Coronary artery (tissue), 2 donors: ENCODE data around the gene TAF1C.

Experiments used
- DNase-seq: peaks from one replicate; pipeline ENCODE4 v3.0.0-alpha.2; 2017; ENCODE audit warnings: low spot score
- H3K27ac ChIP-seq, 2 donors: fragments of 200-600 bp; sonication (generic); one replicate each; pipeline ENCODE4 v1.5.1; 2016 to 2019
- H3K4me3 ChIP-seq: fragments of 200-600 bp; sonication (generic); 2 replicates; pipeline ENCODE4 v1.5.1; 2016; ENCODE audit warnings: mild to moderate bottlenecking, moderate library complexity
- CTCF ChIP-seq: fragments of 200-600 bp; sonication (generic); IDR thresholded peaks from one replicate; pipeline ENCODE4 v1.5.1; 2019; ENCODE audit warnings: antibody characterized with exemption

Gene TAF1C

GRCh38 chr16:84199097-84199496, 12.2 kb upstream of the TAF1C start:
- Histone ChIP-seq H3K4me3 (no peak overlapping the region), H3K27ac (no peak overlapping the region)
- TF ChIP-seq CTCF, result no peak
- DNase-seq, result no peak

GRCh38 chr16:84198401-84198800, 11.5 kb upstream of the TAF1C start:
- Histone ChIP-seq H3K4me3 (no peak overlapping the region), H3K27ac (no peak overlapping the region)
- DNase-seq, result no peak
- TF ChIP-seq CTCF, result no peak

DNA sequence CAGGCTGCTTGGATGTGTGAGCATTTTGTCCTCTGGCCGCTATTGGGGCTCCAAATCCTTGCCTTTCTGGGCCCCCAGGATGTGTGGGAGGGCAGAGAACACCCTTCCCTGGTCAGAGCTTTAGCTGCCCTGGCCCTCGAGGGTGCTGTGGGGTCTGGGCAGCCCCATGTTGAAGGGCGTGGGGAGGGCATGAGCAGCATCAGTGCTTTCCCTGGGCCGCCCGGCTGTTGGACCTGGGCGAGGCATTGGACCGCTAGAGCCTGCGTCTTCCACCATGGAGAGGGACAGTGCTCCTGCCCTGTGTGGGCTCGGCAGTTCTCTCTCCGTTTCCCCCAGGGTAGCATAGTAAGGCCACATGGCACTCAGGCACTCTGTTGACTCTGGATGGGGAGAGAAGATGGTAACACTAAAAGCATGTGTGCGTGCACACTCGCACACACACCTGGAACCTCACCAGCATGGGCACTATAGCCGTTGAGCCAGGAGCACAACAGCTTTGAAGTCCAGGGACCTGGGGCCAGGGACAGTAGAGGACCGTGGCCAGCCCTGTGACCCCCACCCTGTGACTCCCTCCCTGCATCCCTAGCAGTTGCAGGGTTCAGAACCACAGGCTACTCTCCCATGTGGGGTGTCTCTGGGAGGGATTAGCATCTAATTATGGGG, 10.7 kb upstream of the TAF1C start:
- no peak overlapping the region for H3K27ac ChIP-seq
- no peak for TF ChIP-seq CTCF
- H3K4me3 ChIP-seq, result no peak overlapping the region
- DNase-seq, result no peak

DNA sequence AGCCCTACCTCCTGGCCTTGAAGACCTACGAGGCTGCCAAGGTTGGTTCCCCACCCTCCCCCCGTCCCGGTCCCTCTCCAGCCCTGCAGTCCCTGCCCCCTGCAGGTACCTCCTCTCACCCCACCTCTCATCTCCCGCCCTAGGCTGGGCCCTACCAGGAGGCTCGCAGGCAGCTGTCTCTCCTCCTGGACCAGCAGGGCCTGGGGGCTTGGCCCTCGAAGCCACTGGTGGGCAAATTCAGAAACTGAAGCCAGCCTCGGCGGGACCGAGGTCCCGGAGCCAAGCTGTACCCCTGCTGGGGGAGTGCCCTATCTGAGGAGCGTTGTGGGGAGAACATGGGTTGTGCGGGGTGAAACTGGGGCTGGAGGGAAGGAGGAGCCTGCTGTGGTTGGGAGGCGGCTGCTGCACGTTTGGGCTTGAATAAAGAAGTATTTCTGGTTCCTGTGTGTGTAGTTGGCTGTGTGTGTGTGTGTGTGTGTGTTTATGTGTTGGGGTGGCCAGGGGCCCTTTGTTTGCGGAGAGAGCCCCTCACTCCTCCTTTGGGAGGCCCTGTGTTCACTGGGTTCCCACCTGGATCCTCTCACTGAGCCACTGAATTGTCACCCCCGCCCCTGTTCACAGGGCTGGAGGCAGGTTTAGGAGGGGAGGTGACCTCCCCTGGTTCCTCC, 10.0 kb upstream of the TAF1C start:
- no peak overlapping the region for H3K27ac ChIP-seq
- H3K4me3 ChIP-seq, result no peak overlapping the region
- no peak for TF ChIP-seq CTCF
- no peak for DNase-seq

DNA sequence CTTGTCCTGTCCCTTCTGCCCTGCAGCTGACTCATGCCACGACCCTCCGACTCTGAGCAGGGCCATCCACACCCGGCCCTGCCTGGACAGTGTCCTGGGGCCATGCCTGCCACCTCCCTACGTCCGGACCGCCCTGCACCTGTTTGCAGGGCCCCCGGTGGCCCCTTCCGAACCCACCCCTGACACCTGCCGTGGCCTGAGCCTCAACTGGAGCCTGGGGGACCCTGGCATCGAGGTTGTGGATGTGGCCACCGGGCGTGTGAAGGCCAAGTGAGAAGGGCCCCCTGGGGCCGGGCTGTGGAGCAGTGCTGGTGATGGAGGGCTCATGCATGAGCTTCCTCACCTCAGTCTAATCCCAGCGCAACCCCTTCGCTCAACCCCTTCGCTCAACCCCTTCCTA, 9.2 kb upstream of the TAF1C start:
- TF ChIP-seq CTCF, result no peak
- DNase-seq, result no peak
- Histone ChIP-seq H3K27ac (no peak overlapping the region), H3K4me3 (no peak overlapping the region)

DNA sequence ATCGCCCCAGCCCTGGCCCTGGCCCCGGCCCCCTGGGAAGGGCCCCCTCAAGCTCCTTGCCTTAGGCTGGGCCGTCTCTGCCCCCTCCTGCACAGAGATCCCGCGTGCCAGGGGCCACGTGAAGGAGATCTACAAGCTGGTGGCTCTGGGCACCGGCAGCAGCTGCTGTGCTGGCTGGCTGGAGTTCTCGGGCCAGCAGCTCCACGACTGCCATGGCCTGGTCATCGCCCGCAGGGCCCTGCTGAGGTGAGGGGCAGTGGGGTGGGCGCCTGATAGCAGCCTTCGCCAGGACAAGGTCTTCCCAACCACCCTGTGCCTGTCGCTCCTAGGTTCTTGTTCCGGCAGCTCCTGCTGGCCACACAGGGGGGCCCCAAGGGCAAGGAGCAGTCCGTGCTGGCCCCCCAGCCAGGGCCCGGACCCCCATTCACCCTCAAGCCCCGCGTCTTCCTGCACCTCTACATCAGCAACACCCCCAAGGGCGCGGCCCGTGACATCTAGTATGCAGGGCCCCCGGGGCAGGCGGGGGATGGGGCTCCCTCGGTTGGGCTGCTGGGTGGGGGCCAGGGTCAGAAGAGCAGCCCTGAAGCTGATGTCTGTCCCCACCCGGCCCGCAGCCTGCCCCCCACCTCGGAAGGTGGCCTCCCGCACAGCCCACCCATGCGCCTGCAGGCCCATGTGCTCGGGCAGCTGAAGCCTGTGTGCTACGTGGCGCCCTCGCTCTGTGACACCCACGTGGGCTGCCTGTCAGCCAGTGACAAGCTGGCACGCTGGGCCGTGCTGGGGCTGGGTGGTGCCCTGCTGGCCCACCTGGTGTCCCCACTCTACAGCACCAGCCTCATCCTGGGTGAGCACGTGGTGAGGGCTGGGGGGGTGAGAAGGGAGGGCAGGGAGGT, 8.6 kb upstream of the TAF1C start:
- no peak for TF ChIP-seq CTCF
- Histone ChIP-seq H3K27ac (no peak overlapping the region), H3K4me3 (no peak overlapping the region)
- no peak for DNase-seq
